BE2C (cell line): ENCODE results near the gene GATD1.

Experiments used
- DNase-seq: peaks from one replicate; pipeline ENCODE4 v3.0.0-alpha.2; 2020
- H3K27me3 ChIP-seq: fragments of 250-450 bp; sonication (Bioruptor Pico); 2 replicates; pipeline ENCODE4 v1.5.1; 2020; ENCODE audit warnings: mild to moderate bottlenecking
- H3K36me3 ChIP-seq: fragments of 250-450 bp; sonication (Bioruptor Pico); 2 replicates; pipeline ENCODE4 v1.5.1; 2020; ENCODE audit warnings: mild to moderate bottlenecking
- H3K4me1 ChIP-seq: fragments of 250-450 bp; sonication (Bioruptor Pico); 2 replicates; pipeline ENCODE4 v1.5.1; 2020
- H3K4me3 ChIP-seq: 2 replicates; pipeline ENCODE4 v1.5.1; 2011; ENCODE audit warnings: low read depth, low read length
- H3K9me3 ChIP-seq: fragments of 250-450 bp; sonication (Bioruptor Pico); 2 replicates; pipeline ENCODE4 v1.5.1; 2020
- TF ChIP-seq, protein P1 (sequence below): IDR thresholded peaks from 2 replicates; pipeline ENCODE4 v1.5.1; 2012; ENCODE audit warnings: mild to moderate bottlenecking, low read depth, low read length

The GATD1 gene

GRCh38 chr11:748007-748359 is 29.3 kb downstream of the GATD1 start:
- no peak for DNase-seq
- Histone ChIP-seq H3K4me1 (no peaks in the 10 kb centered on the region), H3K9me3 (no peaks in the 10 kb centered on the region), H3K36me3 (no peaks in the 10 kb centered on the region; the same call in 1 of the 2 replicates), H3K27me3 (no peaks in the 10 kb centered on the region), H3K4me3 (peak overlapping the region; percentile 71)
- TF ChIP-seq, protein P1, sequence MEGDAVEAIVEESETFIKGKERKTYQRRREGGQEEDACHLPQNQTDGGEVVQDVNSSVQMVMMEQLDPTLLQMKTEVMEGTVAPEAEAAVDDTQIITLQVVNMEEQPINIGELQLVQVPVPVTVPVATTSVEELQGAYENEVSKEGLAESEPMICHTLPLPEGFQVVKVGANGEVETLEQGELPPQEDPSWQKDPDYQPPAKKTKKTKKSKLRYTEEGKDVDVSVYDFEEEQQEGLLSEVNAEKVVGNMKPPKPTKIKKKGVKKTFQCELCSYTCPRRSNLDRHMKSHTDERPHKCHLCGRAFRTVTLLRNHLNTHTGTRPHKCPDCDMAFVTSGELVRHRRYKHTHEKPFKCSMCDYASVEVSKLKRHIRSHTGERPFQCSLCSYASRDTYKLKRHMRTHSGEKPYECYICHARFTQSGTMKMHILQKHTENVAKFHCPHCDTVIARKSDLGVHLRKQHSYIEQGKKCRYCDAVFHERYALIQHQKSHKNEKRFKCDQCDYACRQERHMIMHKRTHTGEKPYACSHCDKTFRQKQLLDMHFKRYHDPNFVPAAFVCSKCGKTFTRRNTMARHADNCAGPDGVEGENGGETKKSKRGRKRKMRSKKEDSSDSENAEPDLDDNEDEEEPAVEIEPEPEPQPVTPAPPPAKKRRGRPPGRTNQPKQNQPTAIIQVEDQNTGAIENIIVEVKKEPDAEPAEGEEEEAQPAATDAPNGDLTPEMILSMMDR = no peak

DNA sequence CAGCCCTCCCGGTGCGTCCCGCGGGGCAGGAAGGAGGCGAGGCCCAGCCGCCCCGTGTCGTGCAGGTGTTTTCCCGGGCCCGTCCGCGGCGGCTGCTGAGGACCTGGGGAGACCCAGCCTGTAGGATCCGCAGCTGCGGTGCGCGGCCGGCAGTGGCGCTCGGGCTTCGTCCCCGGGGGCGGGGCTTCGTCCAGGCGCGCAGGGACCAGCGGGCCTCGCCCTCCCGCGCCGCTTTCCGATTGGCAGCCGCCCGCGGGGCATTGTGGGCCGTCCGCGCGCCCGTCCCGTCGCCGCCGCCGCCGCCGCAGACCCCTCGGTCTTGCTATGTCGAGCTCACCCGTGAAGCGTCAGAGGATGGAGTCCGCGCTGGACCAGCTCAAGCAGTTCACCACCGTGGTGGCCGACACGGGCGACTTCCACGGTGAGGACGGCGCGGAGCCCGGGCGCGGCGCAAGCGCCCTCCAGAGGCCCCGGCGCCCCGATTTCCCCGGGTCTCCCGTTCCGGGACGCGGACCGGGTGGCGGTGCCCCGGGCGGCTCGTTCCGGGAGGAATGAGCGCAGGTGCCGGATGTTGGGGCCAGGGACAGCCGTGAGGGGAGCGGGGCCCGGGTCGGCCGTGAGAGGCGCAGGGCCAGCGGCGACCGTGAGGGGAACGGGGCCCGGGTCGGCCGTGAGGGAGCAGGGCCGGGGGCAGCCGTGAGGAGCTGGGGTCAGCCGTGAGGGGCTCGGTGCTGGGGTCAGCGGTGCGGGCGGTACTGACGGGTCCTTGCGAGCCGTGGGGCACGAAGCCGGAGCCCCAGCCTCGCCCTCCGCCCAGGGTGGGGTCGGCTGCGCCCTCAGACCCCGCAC is 29.9 kb downstream of the GATD1 start, which contains the start of gene TALDO1:
Gene TALDO1 (plus strand): TSS at position 307 of the 849 bp plus-strand sequence. CDS start 18 bp downstream, at position 325.
- no peaks in the 10 kb centered on the region for H3K27me3 ChIP-seq
- DNase-seq = peak; percentile 91
- peak within 1 kb of the TSS; percentile 71 for H3K4me3 ChIP-seq
- no peaks in the 10 kb centered on the region; the same call in 1 of the 2 replicates for H3K36me3 ChIP-seq
- TF ChIP-seq, protein P1 = no peak
- no peaks in the 10 kb centered on the region for H3K9me3 ChIP-seq
- no peaks in the 10 kb centered on the region for H3K4me1 ChIP-seq

DNA sequence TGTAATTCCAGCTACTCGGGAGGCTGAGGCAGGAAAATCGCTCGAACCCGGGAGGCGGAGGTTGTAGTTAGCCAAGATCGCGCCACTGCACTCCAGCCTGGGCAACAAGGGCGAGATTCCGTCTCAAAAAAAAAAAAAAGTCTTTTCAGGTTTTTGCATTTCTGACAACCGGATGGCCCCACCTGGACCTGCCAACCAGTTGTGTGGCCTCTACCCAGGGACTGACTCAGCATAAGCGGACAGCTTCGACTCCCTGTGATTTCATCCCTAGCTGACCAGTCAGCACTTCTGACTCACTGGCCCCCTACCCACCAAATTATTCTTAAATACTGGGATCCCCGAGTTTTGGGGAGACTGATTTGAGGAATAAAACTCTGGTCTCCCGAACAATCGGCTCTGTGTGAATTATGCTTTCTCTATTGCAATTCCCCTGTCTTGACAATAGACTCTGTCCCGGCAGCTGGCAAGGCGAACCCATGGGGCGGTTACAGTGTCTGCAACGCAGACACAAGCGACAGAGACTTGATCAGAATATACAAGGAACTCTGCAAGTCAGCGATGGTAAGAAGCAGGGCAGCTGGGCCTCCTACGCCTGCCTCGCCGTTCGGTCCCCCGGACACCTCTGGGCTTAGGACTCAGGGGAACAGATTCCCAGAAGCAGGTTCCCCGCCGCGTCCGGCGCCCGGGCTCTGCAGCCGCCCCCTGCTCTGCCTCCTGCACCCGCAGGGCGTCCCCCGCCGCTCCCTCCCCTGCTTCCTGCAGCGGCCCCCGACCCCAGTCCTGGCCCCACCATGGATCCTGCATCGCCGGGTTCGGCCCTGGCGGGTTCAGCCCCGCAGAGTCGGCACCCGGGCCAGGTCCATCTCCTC is 30.8 kb downstream of the GATD1 start:
- TF ChIP-seq, protein P1 = no peak
- Histone ChIP-seq H3K9me3 (no peaks in the 10 kb centered on the region), H3K36me3 (no peaks in the 10 kb centered on the region; the same call in 1 of the 2 replicates), H3K4me1 (no peaks in the 10 kb centered on the region), H3K27me3 (no peaks in the 10 kb centered on the region), H3K4me3 (peak overlapping the region; percentile 61)
- DNase-seq = peak; percentile 32

- no peak overlapping the region for H3K4me3 ChIP-seq
- no peaks in the 10 kb centered on the region for H3K4me1 ChIP-seq
- no peaks in the 10 kb centered on the region for H3K27me3 ChIP-seq
- no peaks in the 10 kb centered on the region; the same call in 1 of the 2 replicates for H3K36me3 ChIP-seq
- TF ChIP-seq, protein P1 = no peak
- DNase-seq = no peak
- H3K9me3 ChIP-seq = no peaks in the 10 kb centered on the region
These were observed 31.9 kb downstream of the GATD1 start for GRCh38 chr11:745428-745827.

- Histone ChIP-seq H3K36me3 (no peaks in the 10 kb centered on the region; the same call in 1 of the 2 replicates), H3K4me3 (no peak overlapping the region), H3K9me3 (no peaks in the 10 kb centered on the region), H3K4me1 (no peaks in the 10 kb centered on the region), H3K27me3 (no peaks in the 10 kb centered on the region)
- no peak for DNase-seq
- TF ChIP-seq, protein P1 = no peak
These were observed 34.6 kb downstream of the GATD1 start for GRCh38 chr11:742571-743201.
